Activated CD4-positive, alpha-beta T cell treated with anti-CD3 and anti-CD28 coated beads for 36 hours (primary cell): Measurements from ENCODE around the gene RSPH10B. TPM values are rescaled to one million over a fixed set of nuclear protein-coding genes. Genes with fewer than 3 reads are reported as not detected.
"Not testable (repeated sequence)": the region's sequence is repeated elsewhere in the genome, so short reads cannot be mapped to it uniquely, and the experiment has no call there.

Experiments used
- ATAC-seq: fragments of 200-7000 bp; cut with Tn5 transposase; one replicate; pipeline ENCODE4 v1.10.0; 2021; ENCODE audit warnings: mild to moderate bottlenecking, moderate library complexity
- CTCF ChIA-PET: fragments of 350-600 bp; sonication (Branson Sonifier 250); formaldehyde crosslinking; loops from one replicate; lab custom pipeline; 2021; ENCODE audit warnings: antibody characterized with exemption; lab: Charles Lee
- POLR2A ChIA-PET: fragments of 350-600 bp; sonication (Branson Sonifier 250); formaldehyde crosslinking; loops from one replicate; lab custom pipeline; 2021; ENCODE audit warnings: antibody characterized with exemption, inconsistent platforms; lab: Charles Lee
- DNase-seq: peaks from one replicate; pipeline ENCODE4 v3.0.0-alpha.2; 2020
- H3K27ac Mint-ChIP-seq: one replicate; pipeline ENCODE4 v1.8.0; 2021; ENCODE audit warnings: mixed read lengths
- H3K27me3 Mint-ChIP-seq: one replicate; pipeline ENCODE4 v1.8.0; 2021; ENCODE audit warnings: mixed read lengths
- H3K36me3 Mint-ChIP-seq: one replicate; pipeline ENCODE4 v1.8.0; 2021; ENCODE audit warnings: low read depth, mixed read lengths
- H3K4me1 Mint-ChIP-seq: one replicate; pipeline ENCODE4 v1.8.0; 2021; ENCODE audit warnings: mixed read lengths
- H3K4me3 Mint-ChIP-seq: one replicate; pipeline ENCODE4 v1.8.0; 2021; ENCODE audit warnings: mild to moderate bottlenecking, moderate library complexity, mixed read lengths
- H3K9me3 Mint-ChIP-seq: one replicate; pipeline ENCODE4 v1.8.0; 2021; ENCODE audit warnings: low read depth, mixed read lengths
- intact Hi-C, 2 experiments: fragments of 100-400 bp; cut with DNase I in 1 of 2; cut with micrococcal nuclease in 1 of 2; formaldehyde crosslinking; loops; one replicate each; pipeline versions ENCODE4 v1.14.2 to v1.15.1; 2022 to 2024; cut with DNase I, micrococcal nuclease
- total RNA-seq, 2 experiments: library from RNA; stranded (reverse); gene quantifications; one replicate each; pipeline ENCODE4 v1.2.3, GENCODE V29; 2021

The RSPH10B gene
- total RNA-seq, 2 experiments from 2014 or later: 0.19 to 0.27 TPM

DNA sequence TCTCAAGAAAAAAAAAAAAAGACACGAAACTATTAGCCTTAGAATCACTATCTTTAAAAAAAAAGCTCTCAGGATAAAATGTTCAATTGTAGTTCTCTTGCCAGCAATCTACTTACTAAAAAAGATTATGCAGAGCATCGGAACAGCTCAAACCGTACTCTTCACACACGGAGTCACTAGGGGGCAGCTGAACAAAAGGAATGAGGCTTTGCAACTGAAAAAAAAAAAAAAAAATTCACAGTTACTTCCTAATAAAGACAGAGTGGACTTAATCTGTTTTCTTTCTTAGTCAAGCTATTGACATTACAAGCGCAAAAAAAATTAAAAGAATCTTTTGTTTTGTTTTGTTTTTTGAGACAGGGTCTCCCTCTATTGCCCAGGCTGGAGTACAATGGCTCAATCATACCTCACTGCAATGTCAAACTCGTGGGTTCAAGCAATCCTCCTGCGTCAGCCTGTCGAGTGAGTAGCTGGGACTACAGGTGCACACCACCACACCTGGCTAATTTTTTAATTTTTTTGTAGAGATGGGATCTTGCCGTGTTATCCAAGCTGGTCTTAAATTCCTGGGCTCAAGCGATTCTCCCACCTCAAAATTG, 26.8 kb upstream of the RSPH10B start:
- ATAC-seq: peak; percentile 55
- intact Hi-C loops: loop anchor here (1.0 to 2.0 kb wide), 2 partner anchors 325 to 326 kb away; no protein-coding TSS in a partner anchor

DNA sequence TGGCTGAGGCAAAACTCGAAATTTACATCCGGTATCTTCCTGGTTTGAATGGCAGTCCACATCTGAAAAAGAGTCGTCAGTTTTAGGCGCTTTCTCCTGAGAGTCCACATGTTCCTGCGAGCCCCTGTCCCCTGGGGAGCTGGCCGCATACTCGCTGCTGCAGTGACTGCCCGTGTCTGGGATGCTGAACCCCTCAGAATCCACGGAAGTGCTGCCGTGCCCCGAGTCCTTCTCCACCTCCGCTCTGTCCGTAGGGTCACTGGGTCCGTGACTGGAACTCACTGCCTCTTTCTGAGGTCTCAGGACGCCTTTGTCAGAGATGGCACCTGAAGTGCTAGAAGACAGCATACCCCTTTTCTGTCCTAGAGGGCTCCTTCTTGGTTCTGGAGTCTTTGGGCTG, 16.6 kb upstream of the RSPH10B start:
- POLR2A ChIA-PET, ATAC-seq, H3K9me3 Mint-ChIP-seq, H3K27ac Mint-ChIP-seq, DNase-seq, H3K4me3 Mint-ChIP-seq, intact Hi-C loops, CTCF ChIA-PET, H3K4me1 Mint-ChIP-seq, H3K27me3 Mint-ChIP-seq: not testable (repeated sequence)
- peaks cover 26% of the 10 kb centered on the region for H3K36me3 Mint-ChIP-seq

More for the DNA sequence above, 26.8 kb upstream of the RSPH10B start:
- H3K4me3 Mint-ChIP-seq: no peak overlapping the region
- H3K4me1 Mint-ChIP-seq: no peaks in the 10 kb centered on the region
- peak; percentile 54 for DNase-seq
- ChIA-PET CTCF (interaction anchor here (0.6 to 3.1 kb wide), 8 partner anchors 10 to 352 kb away, joined by 3 to 11 read pairs (median 4); no protein-coding TSS in a partner anchor), POLR2A (interaction anchor here (0.6 to 0.7 kb wide), 2 partner anchors 322 to 367 kb away, joined by 3 to 5 read pairs; no protein-coding TSS in a partner anchor)
- no peaks in the 10 kb centered on the region for H3K9me3 Mint-ChIP-seq
- peaks cover 36% of the 10 kb centered on the region for H3K36me3 Mint-ChIP-seq
- H3K27me3 Mint-ChIP-seq: no peaks in the 10 kb centered on the region
- no peak overlapping the region for H3K27ac Mint-ChIP-seq

DNA sequence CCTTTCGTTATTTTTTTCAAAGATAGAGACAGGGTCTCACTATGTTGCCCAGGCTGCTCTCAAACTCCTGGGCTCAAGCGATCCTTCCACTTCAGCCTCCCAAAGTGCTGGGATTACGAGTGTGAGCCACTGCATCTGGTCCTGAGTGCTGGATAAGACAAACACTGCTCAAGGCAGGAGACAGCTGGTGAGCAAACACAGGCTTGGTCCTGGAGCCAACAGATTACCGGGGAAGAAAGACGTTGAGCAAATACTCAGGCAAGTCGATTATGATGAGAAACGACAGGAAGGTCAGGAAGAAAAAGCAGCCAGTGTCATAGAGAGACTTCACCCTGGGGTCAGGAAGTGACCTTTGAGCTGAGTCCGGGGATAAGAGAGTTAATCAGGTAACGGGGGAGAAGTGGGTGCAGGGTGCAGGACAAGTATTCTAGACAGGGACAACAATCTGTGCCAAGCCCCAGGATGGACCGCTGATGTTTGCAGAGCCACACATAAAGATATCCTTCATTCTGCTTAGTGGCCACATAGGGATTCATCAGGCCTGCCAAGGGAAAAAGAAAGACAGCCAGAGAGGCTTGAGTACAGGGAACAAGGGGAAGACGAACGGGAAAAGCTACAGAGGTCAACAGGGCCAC, 9.3 kb upstream of the RSPH10B start:
- ATAC-seq, H3K27me3 Mint-ChIP-seq, DNase-seq, CTCF ChIA-PET, H3K9me3 Mint-ChIP-seq, H3K4me1 Mint-ChIP-seq, H3K4me3 Mint-ChIP-seq, intact Hi-C loops, POLR2A ChIA-PET, H3K27ac Mint-ChIP-seq: not testable (repeated sequence)
- peaks cover 19% of the 10 kb centered on the region for H3K36me3 Mint-ChIP-seq

DNA sequence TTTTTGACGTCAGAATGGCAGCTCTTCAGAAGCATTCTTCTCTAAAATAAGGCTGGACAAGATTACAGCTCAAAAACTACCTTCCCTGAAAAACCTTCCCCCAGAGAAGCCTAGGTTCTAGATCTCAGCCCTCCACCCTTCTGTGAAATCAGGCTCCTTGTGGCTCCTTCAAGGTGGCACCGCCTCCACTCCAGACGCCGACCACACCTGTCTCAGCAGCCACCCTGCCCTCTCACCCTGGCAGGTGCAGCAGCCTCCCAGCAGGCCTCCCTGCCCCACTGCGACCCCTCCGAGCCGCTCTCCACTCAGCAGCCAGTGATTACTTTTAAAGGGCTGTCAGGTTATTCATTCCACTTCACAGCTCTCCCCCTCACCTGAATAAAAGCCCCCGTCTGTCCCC, 3.1 kb upstream of the RSPH10B start:
- POLR2A ChIA-PET, H3K36me3 Mint-ChIP-seq, CTCF ChIA-PET, ATAC-seq, H3K27ac Mint-ChIP-seq, H3K9me3 Mint-ChIP-seq, intact Hi-C loops, H3K4me3 Mint-ChIP-seq, H3K4me1 Mint-ChIP-seq, DNase-seq, H3K27me3 Mint-ChIP-seq: not testable (repeated sequence)

DNA sequence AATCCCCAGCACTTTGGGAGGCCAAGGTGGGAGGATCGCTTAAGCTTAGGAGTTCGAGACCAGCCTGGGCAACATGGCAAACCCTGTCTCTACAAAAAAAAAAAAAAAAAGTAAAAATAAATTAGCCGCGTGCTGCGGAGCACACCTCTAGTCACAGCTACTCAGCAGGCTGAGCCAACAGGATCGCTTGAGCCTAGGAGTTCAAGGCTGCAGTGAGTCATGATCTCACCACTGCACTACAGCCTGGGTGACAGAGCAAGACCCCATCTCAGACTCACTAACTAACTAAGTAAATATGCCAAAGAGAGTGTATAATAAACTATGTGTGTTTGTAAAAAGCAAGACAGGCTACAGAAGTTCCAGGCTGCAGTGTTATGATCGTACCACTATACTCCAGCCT, 6.7 kb downstream of the RSPH10B start:
- POLR2A ChIA-PET, H3K36me3 Mint-ChIP-seq, H3K4me3 Mint-ChIP-seq, intact Hi-C loops, H3K9me3 Mint-ChIP-seq, CTCF ChIA-PET, H3K4me1 Mint-ChIP-seq, DNase-seq, H3K27ac Mint-ChIP-seq, ATAC-seq, H3K27me3 Mint-ChIP-seq: not testable (repeated sequence)

DNA sequence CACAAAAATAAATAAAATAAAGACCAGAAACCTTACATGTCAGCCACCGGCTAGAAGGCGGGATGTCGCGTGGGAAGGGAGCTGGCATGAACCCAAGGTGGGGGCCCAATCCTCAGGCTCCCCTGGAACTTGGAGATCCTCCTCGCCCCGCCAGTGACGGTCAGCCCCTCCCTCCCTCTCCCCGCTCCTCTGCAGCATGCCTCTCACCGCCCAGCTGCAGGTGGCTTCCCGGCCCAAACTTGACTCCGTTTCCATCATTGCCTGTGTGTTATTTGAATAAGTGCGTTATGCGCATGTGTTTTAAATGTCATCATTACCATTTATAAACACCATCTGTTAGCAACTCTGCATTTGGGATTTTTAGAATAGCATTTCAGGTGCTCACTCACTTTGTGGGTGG, 7.3 kb downstream of the RSPH10B start:
- H3K9me3 Mint-ChIP-seq, H3K27ac Mint-ChIP-seq, DNase-seq, H3K4me1 Mint-ChIP-seq, ATAC-seq, CTCF ChIA-PET, intact Hi-C loops, H3K4me3 Mint-ChIP-seq, H3K36me3 Mint-ChIP-seq, H3K27me3 Mint-ChIP-seq, POLR2A ChIA-PET: not testable (repeated sequence)

DNA sequence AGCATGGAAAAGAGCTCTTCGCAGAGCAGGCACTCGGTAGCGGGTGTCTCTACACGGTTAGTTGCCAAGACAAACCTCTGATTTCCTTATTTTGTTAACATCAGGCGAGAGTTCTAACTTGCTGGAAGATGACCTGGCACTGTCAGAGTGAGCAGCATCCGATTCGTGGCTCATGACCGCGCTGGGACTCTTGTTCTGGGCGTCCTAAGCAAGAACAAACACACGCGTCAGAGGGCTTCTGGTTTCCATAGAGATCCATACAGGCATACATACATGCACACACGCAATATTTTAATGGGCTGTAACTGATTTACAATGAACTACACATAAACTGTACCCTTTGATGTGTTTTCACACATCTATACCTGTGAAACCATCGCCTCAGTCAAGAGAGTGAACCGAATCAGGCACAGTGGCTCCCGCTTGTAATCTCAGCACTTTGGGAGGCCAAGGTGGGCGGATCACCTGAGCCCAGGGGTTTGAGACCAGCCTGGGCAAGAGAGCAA, 35.5 kb downstream of the RSPH10B start:
- H3K4me3 Mint-ChIP-seq, POLR2A ChIA-PET, H3K27ac Mint-ChIP-seq, CTCF ChIA-PET, H3K36me3 Mint-ChIP-seq, H3K27me3 Mint-ChIP-seq, H3K4me1 Mint-ChIP-seq, DNase-seq, ATAC-seq, intact Hi-C loops, H3K9me3 Mint-ChIP-seq: not testable (repeated sequence)

DNA sequence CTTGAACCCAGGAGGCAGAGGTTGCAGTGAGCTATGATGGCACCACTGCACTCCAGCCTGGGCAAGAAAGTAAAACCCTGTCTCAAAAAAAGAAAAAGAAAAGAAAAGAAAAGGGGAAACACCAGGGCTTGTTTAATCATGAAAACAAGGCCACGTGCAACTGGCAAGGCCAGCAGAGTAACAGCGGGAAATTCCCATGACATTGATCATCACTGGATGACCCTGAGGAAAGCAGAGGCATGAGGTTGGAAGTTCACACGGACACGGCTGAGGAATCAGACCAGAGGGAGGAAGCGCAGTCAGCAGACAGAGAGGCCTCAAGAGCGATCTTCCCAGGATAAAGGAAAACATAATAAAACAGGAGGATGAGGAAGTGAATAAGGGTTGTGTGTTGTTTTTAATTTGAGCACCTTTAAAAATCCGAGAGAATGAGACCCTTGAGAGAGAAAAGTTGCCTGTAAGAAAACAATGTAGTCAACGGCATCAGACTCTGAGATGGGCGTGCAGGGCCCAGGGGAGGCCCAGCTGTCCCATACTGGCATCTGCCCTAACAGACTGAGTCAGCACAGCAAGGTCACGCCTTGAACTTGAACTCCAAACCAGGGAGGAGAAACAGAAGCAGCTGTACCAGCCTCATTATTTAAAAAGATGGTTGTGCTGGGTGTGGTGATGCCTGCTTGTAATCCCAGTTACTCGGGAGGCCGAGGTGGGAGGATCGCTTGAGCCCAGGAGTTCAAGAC, 38.4 kb downstream of the RSPH10B start:
- CTCF ChIA-PET: not testable (repeated sequence)

DNA sequence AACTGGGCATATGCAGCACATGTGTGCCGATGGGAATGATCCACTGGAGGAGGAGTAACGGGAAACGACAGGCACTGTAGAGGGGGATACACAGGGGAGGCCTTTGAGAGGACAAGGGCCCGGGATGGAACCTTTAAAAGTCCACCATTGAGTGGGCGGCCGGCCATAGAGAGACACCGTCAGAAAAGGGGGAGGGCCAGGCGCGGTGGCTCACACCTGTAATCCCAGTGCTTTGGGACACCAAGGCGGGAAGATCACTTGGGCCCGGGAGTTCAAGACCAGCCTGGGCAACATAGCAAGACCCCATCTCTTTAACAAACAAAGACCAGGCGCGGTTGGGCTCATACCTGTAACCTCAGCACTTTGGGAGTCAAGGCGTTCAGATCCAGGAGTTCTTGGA, 39.2 kb downstream of the RSPH10B start:
- POLR2A ChIA-PET, ATAC-seq, intact Hi-C loops, H3K36me3 Mint-ChIP-seq, H3K27me3 Mint-ChIP-seq, DNase-seq, H3K9me3 Mint-ChIP-seq, CTCF ChIA-PET, H3K4me3 Mint-ChIP-seq, H3K27ac Mint-ChIP-seq, H3K4me1 Mint-ChIP-seq: not testable (repeated sequence)

More for the DNA sequence above, 38.4 kb downstream of the RSPH10B start:
- H3K9me3 Mint-ChIP-seq, H3K36me3 Mint-ChIP-seq, intact Hi-C loops, POLR2A ChIA-PET, H3K4me3 Mint-ChIP-seq, H3K27me3 Mint-ChIP-seq, H3K4me1 Mint-ChIP-seq, DNase-seq, ATAC-seq, H3K27ac Mint-ChIP-seq: not testable (repeated sequence)

DNA sequence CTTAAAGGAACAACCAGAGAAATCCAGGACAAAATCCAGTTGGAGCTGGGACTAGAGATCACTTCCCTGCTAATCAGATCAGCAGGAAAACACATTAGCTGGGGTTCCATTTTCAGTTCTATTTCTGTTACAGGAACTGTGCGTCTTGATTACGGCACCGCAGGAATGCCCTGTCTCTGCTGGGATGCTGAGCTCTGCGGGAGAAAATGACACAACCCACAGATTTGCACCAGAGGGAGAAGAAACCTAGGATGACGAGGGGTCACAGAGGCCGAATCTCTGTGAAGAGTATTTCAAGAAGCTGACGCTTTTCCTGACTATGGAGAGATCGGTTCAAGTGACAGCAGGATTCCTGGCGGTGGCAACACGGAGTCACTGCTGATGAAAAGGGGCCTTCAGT, 40.2 kb downstream of the RSPH10B start:
- POLR2A ChIA-PET, H3K36me3 Mint-ChIP-seq, H3K27ac Mint-ChIP-seq, intact Hi-C loops, H3K4me1 Mint-ChIP-seq, ATAC-seq, H3K4me3 Mint-ChIP-seq, DNase-seq, H3K27me3 Mint-ChIP-seq, CTCF ChIA-PET, H3K9me3 Mint-ChIP-seq: not testable (repeated sequence)

DNA sequence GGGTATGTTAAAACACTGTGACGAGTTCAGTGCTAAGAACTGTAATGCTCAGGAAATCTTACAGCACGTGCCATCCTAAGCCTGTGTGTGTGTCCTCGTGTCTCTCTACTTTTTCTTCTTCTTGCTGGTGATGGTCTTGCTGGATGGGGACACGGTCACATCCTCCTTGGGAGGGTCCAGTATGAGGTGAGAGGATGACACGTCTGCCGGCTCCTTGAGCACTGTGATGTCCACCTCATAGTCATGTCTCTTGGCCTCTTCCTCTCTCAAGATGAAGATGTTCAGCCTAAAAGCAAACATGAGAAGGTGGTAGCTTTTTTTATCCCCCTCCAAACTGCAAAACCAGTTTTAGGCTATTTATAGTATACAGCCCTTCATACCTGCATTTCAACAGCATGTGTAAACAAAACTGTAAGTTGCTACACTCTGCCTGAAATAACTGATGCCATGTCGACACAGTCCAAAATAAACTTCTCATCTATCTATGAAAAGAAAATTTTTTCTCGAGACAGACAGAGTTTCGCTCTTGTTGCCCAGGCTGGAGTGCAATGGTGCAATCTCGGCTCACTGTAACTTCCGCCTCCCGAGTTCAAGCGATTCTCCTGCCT, 44.1 kb downstream of the RSPH10B start:
- H3K27ac Mint-ChIP-seq, H3K36me3 Mint-ChIP-seq, POLR2A ChIA-PET, H3K27me3 Mint-ChIP-seq, H3K4me1 Mint-ChIP-seq, intact Hi-C loops, H3K4me3 Mint-ChIP-seq, CTCF ChIA-PET, ATAC-seq, DNase-seq, H3K9me3 Mint-ChIP-seq: not testable (repeated sequence)
